ENCODE results near the gene DZANK1. TPM values are rescaled to one million over a fixed set of nuclear protein-coding genes. Genes with fewer than 3 reads are reported as not detected.

DZANK1 gene
- total and polyA plus RNA-seq, 9 of the 15 experiments (the other 6 are each of a cell fraction or from before 2014, with no cell fraction given): 0.04 to 0.18 (median 0.11) TPM; not detected in 2

- ChIA-PET POLR2A (no interaction called here), CTCF (ENCODE audit: low intra/inter-chr PET ratio) (no interaction called here)
- no peaks in the 10 kb centered on the region for H3K36me3 ChIP-seq (ENCODE audit: control insufficient read depth, insufficient read depth, low read length)
- TF ChIP-seq ZNF124 (CRISPR knock-in tag; IDR thresholded peaks at IDR 0.05) (no peak), MXD1 (CRISPR knock-in tag; IDR thresholded peaks at IDR 0.05; ENCODE audit: borderline replicate concordance, poor library complexity, severe bottlenecking) (no peak), ZNF431 (CRISPR knock-in tag; IDR thresholded peaks at IDR 0.05) (no peak), SOX6 (IDR thresholded peaks at IDR 0.05) (no peak), ESRRA (IDR thresholded peaks at IDR 0.05; ENCODE audit: borderline replicate concordance, low read depth) (no peak), C11orf30 (IDR thresholded peaks at IDR 0.05; ENCODE audit: low read depth) (no peak), SMARCA5 (IDR thresholded peaks at IDR 0.05) (no peak), ATF2 (CRISPR knock-in tag; IDR thresholded peaks at IDR 0.05) (no peak)
- intact Hi-C loops (cut with micrococcal nuclease) (no loop called here), in situ Hi-C loops (cut with MboI) (no loop called here)
- BruUV-seq (replicated peaks): no TSS peak
- H3K4me3 ChIP-seq: no peak overlapping the region
- ATAC-seq (no peak), FAIRE-seq (no peak), DNase-seq (ENCODE audit: extremely low read depth in 1 of 4, low spot score in 3 of 4) (no peak)
- no peaks in the 10 kb centered on the region for H3K4me1 ChIP-seq (replicated peaks in 1 of 2; ENCODE audit: control insufficient read depth in 2 of 2, insufficient read depth in 2 of 2, low read length in 2 of 2)
- H4K20me1 ChIP-seq (replicated peaks; ENCODE audit: control insufficient read depth, insufficient read depth, low read length): no peaks in the 10 kb centered on the region
- no peaks in the 10 kb centered on the region for H3K79me2 ChIP-seq (ENCODE audit: control insufficient read depth, insufficient read depth, low read length)
- H3K27ac ChIP-seq (ENCODE audit: extremely low read depth, low read depth, low read length): no peak overlapping the region
- no peaks in the 10 kb centered on the region for H3K9me3 ChIP-seq (replicated peaks; ENCODE audit: control insufficient read depth, insufficient read depth, low read depth, low read length)
- H3K9ac ChIP-seq (ENCODE audit: insufficient read depth in 1 of 2, low read depth in 2 of 2, low read length in 2 of 2): no peak overlapping the region
- no peak overlapping the region for H2AFZ ChIP-seq (ENCODE audit: low read depth, low read length)
- 0% methylated on average over 2 of the region's 2 CpGs for WGBS (ENCODE audit: insufficient coverage, low coverage, missing lambda C conversion rate)
- no peaks in the 10 kb centered on the region for H3K9me1 ChIP-seq (ENCODE audit: control insufficient read depth, insufficient read depth, low read length)
- peaks cover 0 to 6% of the 10 kb centered on the region in 2 experiments; a peak in 3 of 5 replicates for H3K27me3 ChIP-seq (ENCODE audit: control insufficient read depth in 2 of 2, insufficient read depth in 2 of 2, low read length in 2 of 2)
- no peak overlapping the region for H3K4me2 ChIP-seq (ENCODE audit: insufficient read depth, low read length)
Observed at GRCh38 chr20:18427214-18427613, 39.6 kb downstream of the DZANK1 start.
